Activated gamma-delta T cell (primary cell): Measurements from ENCODE around the gene BRICD5.

Source experiments
- DNase-seq: peaks from one replicate; lab custom pipeline; 2025; lab: John Stamatoyannopoulos, UW

BRICD5 gene

DNA sequence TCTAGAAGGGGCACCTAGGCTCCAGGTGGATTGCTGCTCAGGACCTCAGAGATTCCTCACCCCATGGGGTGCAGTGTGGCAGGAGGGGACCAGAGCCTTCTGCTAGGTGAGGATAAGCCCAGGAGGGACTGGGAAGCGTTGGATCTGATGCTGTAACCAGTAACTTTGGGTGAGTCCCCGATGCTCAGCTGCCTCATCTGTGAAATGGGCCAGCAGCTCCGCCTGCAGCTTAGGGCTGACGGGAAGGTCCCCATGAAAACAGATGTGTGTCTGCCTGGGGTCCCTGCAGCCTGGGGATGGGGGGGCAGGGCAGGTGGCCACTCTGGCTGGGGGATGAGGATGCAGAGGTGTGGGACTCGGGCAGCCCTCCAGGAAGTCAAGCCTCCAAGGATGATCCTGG lies 11.6 kb downstream of the BRICD5 start:
- DNase-seq: no peak

- DNase-seq: no peak
Measured at GRCh38 chr16:2198283-2198682, 12.4 kb downstream of the BRICD5 start.

DNA sequence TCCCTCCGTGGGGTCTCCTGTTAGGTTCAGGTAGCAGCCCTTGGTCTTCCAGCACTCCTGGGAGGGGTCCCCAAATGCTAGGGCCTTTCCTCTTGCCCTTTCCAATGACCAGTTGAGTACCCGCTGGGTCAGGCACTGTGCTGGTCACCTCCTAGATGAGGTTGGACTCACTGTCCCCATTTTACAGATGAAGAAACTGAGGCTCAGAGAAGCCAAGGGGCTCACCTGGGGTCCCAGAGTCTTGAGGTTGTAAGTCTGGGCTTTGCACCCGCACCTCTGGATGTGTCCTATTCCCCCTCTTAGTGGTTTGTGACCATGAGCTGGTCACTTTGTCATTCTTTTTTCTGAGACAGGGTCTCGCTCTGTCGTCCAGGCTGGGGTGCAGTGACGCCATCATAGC lies 12.9 kb downstream of the BRICD5 start:
- DNase-seq: no peak

GRCh38 chr16:2196981-2197511 lies 13.6 kb downstream of the BRICD5 start:
- no peak for DNase-seq

DNA sequence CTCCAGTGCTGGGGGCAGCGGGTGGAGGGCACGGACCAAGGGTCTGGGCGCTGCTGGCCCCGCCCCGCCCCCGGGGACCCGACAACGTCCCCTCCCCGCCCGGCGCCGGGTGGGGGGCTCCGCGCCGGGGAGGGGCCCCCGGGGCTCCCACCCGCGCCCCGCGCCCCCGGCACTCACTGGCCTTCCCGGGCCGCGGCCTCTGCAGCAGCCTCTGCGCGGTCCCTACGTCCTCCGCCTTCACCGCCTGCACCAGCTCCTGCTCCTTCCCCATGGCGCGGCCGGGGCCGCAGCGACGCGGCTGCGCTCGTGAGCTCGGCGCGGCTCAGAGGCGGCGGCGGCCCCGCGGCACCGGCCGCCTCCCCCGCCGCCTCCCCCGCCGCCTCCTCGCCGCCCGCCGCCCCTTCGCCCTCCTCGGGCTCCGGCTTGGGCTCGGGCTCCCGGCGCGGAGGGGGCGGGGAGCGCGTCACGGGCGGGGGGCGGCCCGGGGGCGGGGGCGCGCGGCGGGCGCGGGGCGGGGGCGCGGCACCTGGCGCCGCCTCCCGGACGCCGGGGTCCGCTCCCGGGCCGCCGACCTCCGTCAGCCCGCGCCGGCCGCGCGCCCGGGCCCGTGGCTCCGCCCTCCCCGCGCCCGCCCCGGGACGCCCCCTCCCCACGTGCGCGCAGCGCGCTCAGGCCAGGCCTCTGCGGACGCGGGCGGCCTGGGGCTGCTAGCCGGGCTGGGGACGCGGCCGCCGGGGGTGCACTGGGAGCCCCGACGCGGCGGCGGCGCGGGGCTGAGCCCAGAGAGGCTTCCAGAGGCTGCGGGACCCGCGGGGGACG lies 14.3 kb downstream of the BRICD5 start, which contains the start of gene CASKIN1:
Gene CASKIN1, minus strand, starts transcription at position 444 of the 819 bp plus-strand sequence. Its CDS starts 173 bp downstream, at position 271.
- DNase-seq: no peak

DNA sequence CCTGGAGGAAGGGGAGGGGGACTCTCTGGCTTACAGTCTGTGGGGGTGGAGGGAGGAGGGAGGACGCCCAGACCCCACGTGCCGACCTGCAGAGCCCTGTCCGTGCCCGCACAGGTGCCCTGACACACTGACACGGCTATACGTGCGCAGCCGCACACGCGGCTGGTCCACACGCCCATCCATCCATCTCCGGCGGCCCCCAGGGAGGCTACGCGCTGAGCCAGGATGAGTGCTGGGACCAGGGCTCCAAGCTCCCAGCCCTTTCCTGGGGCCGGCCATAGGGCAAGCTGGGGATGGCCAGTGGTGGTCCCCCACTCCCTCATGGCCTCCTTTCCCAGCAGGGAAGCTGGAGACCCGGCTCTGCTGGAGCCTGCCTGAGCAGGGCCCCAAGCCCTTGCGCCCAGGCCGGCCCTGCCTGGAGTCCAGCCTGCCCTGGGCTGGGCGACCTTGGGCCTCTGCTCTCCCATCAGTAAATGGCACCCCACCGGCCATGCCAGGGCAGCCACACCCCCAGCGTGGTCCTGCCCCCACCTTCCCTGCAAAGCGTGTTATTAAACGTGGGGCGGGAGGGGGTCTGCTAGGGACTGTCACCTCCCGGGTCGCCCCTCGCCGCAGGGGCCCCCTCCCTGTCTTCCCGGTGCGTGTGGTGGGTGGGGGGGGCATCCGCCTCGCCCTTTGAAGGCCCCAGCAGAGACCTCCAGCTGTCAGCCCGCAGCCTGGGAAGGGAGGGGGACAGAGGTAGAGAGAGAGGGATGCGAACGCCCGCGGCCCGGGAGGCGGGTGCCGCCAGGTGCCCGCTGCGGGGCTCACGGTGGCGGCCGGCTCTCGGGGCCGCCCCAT lies 15.1 kb downstream of the BRICD5 start:
- DNase-seq: no peak

- DNase-seq: no peak
Measured at GRCh38 chr16:2194852-2195321, 15.8 kb downstream of the BRICD5 start.

DNA sequence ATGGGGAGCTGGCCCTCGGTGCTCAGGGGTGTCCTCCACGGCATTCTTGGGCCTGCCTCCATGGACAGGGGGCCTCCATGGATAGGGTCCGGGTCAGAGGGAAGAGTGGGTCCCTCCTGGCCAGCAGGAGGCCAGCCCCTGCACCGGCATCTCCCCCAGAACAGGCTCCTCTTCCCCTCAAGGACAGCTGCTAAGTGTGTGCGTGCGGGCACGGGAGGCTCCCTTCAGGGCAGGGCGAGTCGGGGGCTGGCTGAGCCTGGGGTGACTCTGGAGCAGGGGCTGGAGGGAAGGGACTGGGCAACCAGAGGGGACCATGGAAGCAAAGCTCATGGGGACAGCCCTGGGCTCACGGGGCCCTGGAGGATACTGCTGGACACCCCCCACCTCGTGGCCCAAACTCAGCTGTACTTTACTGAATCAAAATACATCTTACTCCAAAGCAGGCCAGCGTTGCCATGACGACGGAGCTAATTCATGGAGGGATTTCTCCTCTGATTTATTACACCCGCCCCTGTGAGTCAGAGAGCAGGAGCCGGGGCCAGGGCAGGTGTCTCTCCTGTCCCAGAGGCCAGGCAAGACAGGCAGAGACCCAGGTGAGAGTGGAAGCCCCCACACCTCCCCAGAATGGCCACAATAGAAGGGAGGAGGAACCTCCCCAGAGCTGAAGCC lies 16.4 kb downstream of the BRICD5 start:
- DNase-seq: no peak

GRCh38 chr16:2191446-2191706 lies 19.3 kb downstream of the BRICD5 start:
- DNase-seq: no peak

DNA sequence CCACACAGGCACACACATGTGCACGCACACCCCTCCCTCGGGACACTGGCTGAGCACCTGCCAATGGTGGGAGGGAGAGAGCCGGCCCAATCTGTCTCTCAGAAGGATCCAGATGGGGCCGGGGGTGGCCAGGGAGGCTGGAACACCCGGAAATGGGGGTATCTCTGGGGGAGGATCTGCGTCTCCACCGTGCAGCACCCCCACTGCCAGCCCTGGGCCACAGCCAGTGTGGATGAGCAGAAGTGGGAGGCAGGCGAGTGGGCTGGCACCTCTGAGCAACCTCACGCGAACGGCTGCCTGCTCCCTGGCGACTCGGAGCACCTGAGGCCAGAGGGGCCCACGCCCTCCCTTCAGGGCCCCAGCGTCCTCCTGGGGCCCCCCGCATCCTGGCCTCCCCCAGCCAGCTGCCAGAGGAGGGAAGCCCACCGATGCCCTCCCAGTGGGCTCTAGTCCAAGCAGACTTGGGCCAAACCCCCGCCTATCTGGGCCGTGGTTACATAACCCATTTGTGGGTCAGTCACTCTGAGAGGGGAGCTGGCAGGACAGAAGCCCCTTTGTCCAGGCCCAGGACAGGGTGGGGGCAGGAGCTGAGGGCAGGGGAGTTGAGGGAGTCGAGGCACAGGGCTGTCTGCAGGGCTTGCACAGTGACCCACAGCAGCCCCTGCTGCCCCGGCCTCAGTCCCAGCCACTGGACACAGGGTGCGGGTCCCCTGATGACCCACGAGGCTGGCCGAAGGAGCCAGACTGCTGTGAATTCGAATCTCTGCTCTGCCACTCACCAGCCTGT lies 19.8 kb downstream of the BRICD5 start:
- DNase-seq: no peak

GRCh38 chr16:2190002-2190658 lies 20.5 kb downstream of the BRICD5 start:
- no peak for DNase-seq

GRCh38 chr16:2189252-2189893 lies 21.3 kb downstream of the BRICD5 start:
- no peak for DNase-seq

DNA sequence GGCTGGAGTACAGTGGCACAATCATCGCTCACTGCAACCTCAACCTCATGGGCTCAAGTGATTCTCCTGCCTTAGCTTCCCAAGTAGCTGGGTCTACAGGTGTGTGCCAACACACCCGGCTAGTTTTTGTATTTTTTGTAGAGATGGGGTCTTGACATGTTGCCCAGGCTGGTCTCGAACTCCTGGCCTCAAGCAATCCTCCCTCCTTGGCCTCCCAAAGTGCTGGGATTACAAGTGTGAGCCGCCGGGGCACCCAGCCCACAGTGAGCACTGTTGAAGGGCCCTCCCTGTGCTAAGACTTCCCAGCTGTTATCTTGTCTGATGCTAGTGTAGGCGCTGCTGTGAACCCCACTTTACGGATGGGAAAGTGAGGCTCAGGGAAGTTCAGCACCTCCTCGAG lies 22.3 kb downstream of the BRICD5 start:
- DNase-seq: no peak

DNA sequence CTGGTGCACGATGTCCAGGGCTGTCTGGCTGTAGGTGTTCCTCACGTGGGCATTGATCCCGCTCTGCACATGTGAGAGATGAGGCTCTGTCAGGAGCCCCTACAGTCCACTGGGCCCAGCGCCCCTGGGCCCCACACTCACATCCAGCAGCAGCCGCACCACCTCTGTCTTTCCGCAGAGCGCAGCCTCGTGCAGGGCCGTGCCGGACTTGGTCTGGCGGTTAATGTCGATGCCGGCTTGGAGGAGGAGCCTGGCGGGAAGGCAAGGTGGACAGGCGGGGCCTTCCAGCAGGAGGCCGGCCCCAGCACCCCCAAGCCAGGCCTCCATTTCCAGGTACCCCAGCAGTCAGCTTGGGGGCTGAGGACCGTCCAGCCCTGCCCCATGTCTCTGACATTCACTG lies 23.5 kb downstream of the BRICD5 start:
- no peak for DNase-seq

- no peak for DNase-seq
Measured at GRCh38 chr16:2186505-2186904, 24.2 kb downstream of the BRICD5 start.

GRCh38 chr16:2186064-2186463 lies 24.6 kb downstream of the BRICD5 start:
- no peak for DNase-seq

- no peak for DNase-seq
Measured at GRCh38 chr16:2184962-2185361, 25.7 kb downstream of the BRICD5 start.

DNA sequence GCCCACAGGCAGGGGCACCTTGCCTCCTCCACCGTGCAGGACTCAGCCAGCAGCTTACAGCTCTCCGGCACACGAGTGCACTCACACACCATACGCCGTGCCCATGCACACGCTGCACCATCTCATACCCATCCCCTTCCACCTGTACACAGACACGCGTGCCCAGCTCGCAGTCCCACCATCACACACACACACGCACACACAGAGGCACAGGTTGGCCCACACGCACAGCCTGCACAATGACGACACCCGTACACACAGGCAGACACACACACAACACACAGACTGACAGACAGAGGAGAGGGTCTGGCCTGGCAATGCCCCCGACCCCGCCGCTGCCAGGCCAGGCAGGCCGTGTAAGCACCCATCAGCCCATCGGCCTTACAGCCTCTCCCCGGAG lies 26.3 kb downstream of the BRICD5 start:
- DNase-seq: no peak

GRCh38 chr16:2183671-2184070 lies 27.0 kb downstream of the BRICD5 start:
- DNase-seq: no peak

GRCh38 chr16:2181952-2182351 lies 28.7 kb downstream of the BRICD5 start:
- DNase-seq: no peak
